CD4-positive, CD25-positive, alpha-beta regulatory T cell (primary cell): ENCODE results near the gene NBPF3. TPM values are rescaled to one million over a fixed set of nuclear protein-coding genes. Genes with fewer than 3 reads are reported as not detected.

ENCODE experiments used
- polyA plus RNA-seq, 4 donors: library from polyadenylated mRNA; unstranded; fragments of 300-500 nt; fragmentation: Illumina TruSeq; gene quantifications; one replicate each; pipeline ENCODE4 v1.2.3, GENCODE V29; 2021
- total RNA-seq: library from RNA; stranded (reverse); gene quantifications from one replicate; pipeline ENCODE4 v1.2.3, GENCODE V29; 2022

Gene NBPF3
- total and polyA plus RNA-seq, 5 donors from 2014 or later, result 1.2 to 2.9 (median 2.6) TPM

Other genes starting within 250 kb of the NBPF3 start
- 140 TPM for gene ECE1, start 149.7 kb upstream of the NBPF3 start, total RNA-seq
- 10 to 100 TPM; 25.7 to 32.3 (median 27.7) TPM for gene ECE1, start 149.7 kb upstream of the NBPF3 start, polyA plus RNA-seq
- not detected for gene ALPL, start 69.3 kb downstream of the NBPF3 start, total RNA-seq
- not detected for gene ALPL, start 69.3 kb downstream of the NBPF3 start, polyA plus RNA-seq
- 0.84 TPM for gene RAP1GAP, start 229.2 kb downstream of the NBPF3 start, total RNA-seq
- not detected for gene RAP1GAP, start 229.2 kb downstream of the NBPF3 start, polyA plus RNA-seq